ENCODE measurements around the gene BCAT1. TPM values are rescaled to one million over a fixed set of nuclear protein-coding genes. Genes with fewer than 3 reads are reported as not detected.

BCAT1 gene
- total RNA-seq, 5 donors from 2014 or later (not counting 1 experiment from before 2014, with no cell fraction given): 1.2 to 4.2 (median 3.2) TPM

- Mint-ChIP-seq H3K27me3 (peaks cover 0 to 4% of the 10 kb centered on the region in 2 donors), H3K27ac (no peak overlapping the region), H3K36me3 (no peaks in the 10 kb centered on the region), H3K4me1 (peaks cover 12 to 19% (median 14%) of the 10 kb centered on the region in 3 donors), H3K9me3 (no peaks in the 10 kb centered on the region), H3K4me3 (no peak overlapping the region)
- H3K27me3 ChIP-seq (replicated peaks in 1 of 2; ENCODE audit: control insufficient read depth in 2 of 2, extremely low read depth in 1 of 2, insufficient read depth in 2 of 2, low read length in 1 of 2): no peaks in the 10 kb centered on the region
- DNase-seq (no peak), ATAC-seq (replicated peaks in 1 of 4) (no peak)
- no peak overlapping the region for H3K4me3 ChIP-seq (ENCODE audit: control insufficient read depth in 1 of 2, extremely low read depth in 1 of 2, low read length in 1 of 2)
- H3K9me3 ChIP-seq: no peaks in the 10 kb centered on the region
- ChIA-PET CTCF (interaction anchor here (0.7 to 3.7 kb wide), 4 partner anchors 60 to 136 kb away, joined by 3 to 42 read pairs (median 17); no protein-coding TSS in a partner anchor), POLR2A (interaction anchor here in 1 of 2 donors (1.5 kb wide), 1 partner anchor 31 kb away, joined by 5 read pairs; no protein-coding TSS in a partner anchor)
- H3K4me1 ChIP-seq (ENCODE audit: control insufficient read depth in 1 of 2, extremely low read depth in 1 of 2, insufficient read depth in 2 of 2, low read length in 2 of 2): peaks cover 0 to 3% of the 10 kb centered on the region in 2 experiments
- H3K36me3 ChIP-seq (ENCODE audit: control insufficient read depth in 2 of 2, extremely low read depth in 1 of 2, insufficient read depth in 1 of 2, low read length in 1 of 2): no peaks in the 10 kb centered on the region
- H3K27ac ChIP-seq (ENCODE audit: low read length): no peak overlapping the region
- 82% methylated on average over 1 of the region's 4 CpGs for WGBS (ENCODE audit: insufficient coverage)
Observed at GRCh38 chr12:24993793-24994192, 44.9 kb upstream of the BCAT1 start.

GRCh38 chr12:24991209-24992049 lies 42.5 kb upstream of the BCAT1 start:
- peak in 8 of 35 experiments; percentile 1 to 82 (median 15) for DNase-seq

GRCh38 chr12:24989216-24989615 lies 40.3 kb upstream of the BCAT1 start:
- Histone ChIP-seq H3K9me3 (no peaks in the 10 kb centered on the region), H3K27me3 (replicated peaks in 1 of 2; ENCODE audit: control insufficient read depth in 2 of 2, extremely low read depth in 1 of 2, insufficient read depth in 2 of 2, low read length in 1 of 2) (peaks cover 0 to 2% of the 10 kb centered on the region in 2 experiments), H3K4me3 (ENCODE audit: control insufficient read depth in 1 of 2, extremely low read depth in 1 of 2, low read length in 1 of 2) (no peak overlapping the region), H3K27ac (ENCODE audit: low read length) (no peak overlapping the region), H3K36me3 (ENCODE audit: control insufficient read depth in 2 of 2, extremely low read depth in 1 of 2, insufficient read depth in 1 of 2, low read length in 1 of 2) (no peaks in the 10 kb centered on the region), H3K4me1 (ENCODE audit: control insufficient read depth in 1 of 2, extremely low read depth in 1 of 2, insufficient read depth in 2 of 2, low read length in 2 of 2) (no peaks in the 10 kb centered on the region)
- no peak overlapping the region for H3K4me3 Mint-ChIP-seq
- no peaks in the 10 kb centered on the region for H3K4me1 Mint-ChIP-seq
- H3K27me3 Mint-ChIP-seq: peaks cover 0 to 9% of the 10 kb centered on the region in 2 donors
- no peak overlapping the region for H3K27ac Mint-ChIP-seq
- no CpG with 5 or more reads among the region's 2 CpGs for WGBS (ENCODE audit: insufficient coverage)
- peaks cover under 1% of the 10 kb centered on the region for H3K36me3 Mint-ChIP-seq
- no peak for DNase-seq
- no peak for ATAC-seq (replicated peaks in 1 of 4)
- H3K9me3 Mint-ChIP-seq: peaks cover 0 to 1% (median under 1%) of the 10 kb centered on the region in 3 donors
- ChIA-PET POLR2A (interaction anchor here in 1 of 2 donors (0.6 kb wide), 1 partner anchor 261 kb away, joined by 5 read pairs; the partner anchor contains the start of gene KRAS), CTCF (interaction anchor here (0.7 to 0.8 kb wide), 2 partner anchors 12 to 103 kb away, joined by 3 read pairs; no protein-coding TSS in a partner anchor)

More at GRCh38 chr12:24991209-24992049, 42.5 kb upstream of the BCAT1 start:
- CTCF ChIA-PET: interaction anchor here (0.5 to 3.7 kb wide), 31 partner anchors 8 to 445 kb away, joined by 3 to 42 read pairs (median 4); partner anchors contain the start of genes DNAI7 (in 1 of the 2) and ETFRF1 (in 1 of the 2)
- Mint-ChIP-seq H3K9me3 (no peaks in the 10 kb centered on the region), H3K4me1 (peaks cover 0 to 3% (median 0%) of the 10 kb centered on the region in 3 donors), H3K36me3 (no peaks in the 10 kb centered on the region), H3K4me3 (no peak overlapping the region), H3K27ac (no peak overlapping the region), H3K27me3 (peaks cover 0 to 9% of the 10 kb centered on the region in 2 donors)
- ATAC-seq (replicated peaks in 1 of 4): peak; percentile 76 to 91 (median 84)
- Histone ChIP-seq H3K36me3 (ENCODE audit: control insufficient read depth in 2 of 2, extremely low read depth in 1 of 2, insufficient read depth in 1 of 2, low read length in 1 of 2) (no peaks in the 10 kb centered on the region), H3K9me3 (no peaks in the 10 kb centered on the region), H3K4me1 (ENCODE audit: control insufficient read depth in 1 of 2, extremely low read depth in 1 of 2, insufficient read depth in 2 of 2, low read length in 2 of 2) (no peaks in the 10 kb centered on the region), H3K27ac (ENCODE audit: low read length) (no peak overlapping the region), H3K27me3 (replicated peaks in 1 of 2; ENCODE audit: control insufficient read depth in 2 of 2, extremely low read depth in 1 of 2, insufficient read depth in 2 of 2, low read length in 1 of 2) (peaks cover 0 to 2% of the 10 kb centered on the region in 2 experiments), H3K4me3 (ENCODE audit: control insufficient read depth in 1 of 2, extremely low read depth in 1 of 2, low read length in 1 of 2) (no peak overlapping the region)
- WGBS (ENCODE audit: insufficient coverage): no CpG with 5 or more reads among the region's 9 CpGs
- POLR2A ChIA-PET: interaction anchor here in 1 of 2 donors (0.7 kb wide), 1 partner anchor 165 kb away, joined by 4 read pairs; no protein-coding TSS in a partner anchor

GRCh38 chr12:24982250-24982649 lies 33.3 kb upstream of the BCAT1 start:
- POLR2A ChIA-PET: interaction anchor here in 1 of 2 donors (0.6 kb wide), 2 partner anchors 22 to 70 kb away, joined by 4 to 8 read pairs; no protein-coding TSS in a partner anchor
- no peaks in the 10 kb centered on the region for H3K9me3 ChIP-seq
- CTCF ChIA-PET: interaction anchor here in 1 of 2 donors (2.1 kb wide), 1 partner anchor 10 kb away, joined by 9 read pairs; no protein-coding TSS in a partner anchor
- Mint-ChIP-seq H3K4me3 (no peak overlapping the region), H3K27me3 (no peaks in the 10 kb centered on the region), H3K9me3 (peaks cover 4 to 14% (median 12%) of the 10 kb centered on the region in 3 donors), H3K27ac (no peak overlapping the region), H3K36me3 (peaks cover 6% of the 10 kb centered on the region), H3K4me1 (no peaks in the 10 kb centered on the region)
- H3K4me1 ChIP-seq (ENCODE audit: control insufficient read depth in 1 of 2, extremely low read depth in 1 of 2, insufficient read depth in 2 of 2, low read length in 2 of 2): no peaks in the 10 kb centered on the region
- H3K4me3 ChIP-seq (ENCODE audit: control insufficient read depth in 1 of 2, extremely low read depth in 1 of 2, low read length in 1 of 2): no peak overlapping the region
- H3K27ac ChIP-seq (ENCODE audit: low read length): no peak overlapping the region
- peaks cover 0 to 2% of the 10 kb centered on the region in 2 experiments for H3K27me3 ChIP-seq (replicated peaks in 1 of 2; ENCODE audit: control insufficient read depth in 2 of 2, extremely low read depth in 1 of 2, insufficient read depth in 2 of 2, low read length in 1 of 2)
- DNase-seq (no peak), ATAC-seq (replicated peaks in 1 of 4) (no peak)
- H3K36me3 ChIP-seq (ENCODE audit: control insufficient read depth in 2 of 2, extremely low read depth in 1 of 2, insufficient read depth in 1 of 2, low read length in 1 of 2): no peaks in the 10 kb centered on the region
- no CpG with 5 or more reads among the region's 1 CpG for WGBS (ENCODE audit: insufficient coverage)

GRCh38 chr12:24979976-24980730 lies 31.3 kb upstream of the BCAT1 start:
- Mint-ChIP-seq H3K27me3 (peaks cover 0 to 3% of the 10 kb centered on the region in 2 donors), H3K27ac (no peak overlapping the region), H3K4me3 (no peak overlapping the region), H3K36me3 (peaks cover 6% of the 10 kb centered on the region), H3K4me1 (no peaks in the 10 kb centered on the region), H3K9me3 (peaks cover 4 to 14% (median 12%) of the 10 kb centered on the region in 3 donors)
- H3K4me1 ChIP-seq (ENCODE audit: control insufficient read depth in 1 of 2, extremely low read depth in 1 of 2, insufficient read depth in 2 of 2, low read length in 2 of 2): no peaks in the 10 kb centered on the region
- H3K4me3 ChIP-seq (ENCODE audit: control insufficient read depth in 1 of 2, extremely low read depth in 1 of 2, low read length in 1 of 2): no peak overlapping the region
- ChIA-PET CTCF (no interaction called here), POLR2A (no interaction called here)
- H3K36me3 ChIP-seq (ENCODE audit: control insufficient read depth in 2 of 2, extremely low read depth in 1 of 2, insufficient read depth in 1 of 2, low read length in 1 of 2): no peaks in the 10 kb centered on the region
- ATAC-seq (replicated peaks in 1 of 4) (no peak), DNase-seq (no peak)
- no peak overlapping the region for H3K27ac ChIP-seq (ENCODE audit: low read length)
- H3K9me3 ChIP-seq: no peaks in the 10 kb centered on the region
- H3K27me3 ChIP-seq (replicated peaks in 1 of 2; ENCODE audit: control insufficient read depth in 2 of 2, extremely low read depth in 1 of 2, insufficient read depth in 2 of 2, low read length in 1 of 2): peaks cover 0 to 2% of the 10 kb centered on the region in 2 experiments
- WGBS (ENCODE audit: insufficient coverage): 62% methylated on average over 2 of the region's 8 CpGs

GRCh38 chr12:24979329-24979728 lies 30.4 kb upstream of the BCAT1 start:
- H3K9me3 ChIP-seq: no peaks in the 10 kb centered on the region
- H3K27ac ChIP-seq (ENCODE audit: low read length): no peak overlapping the region
- Mint-ChIP-seq H3K27ac (no peak overlapping the region), H3K36me3 (peaks cover 6% of the 10 kb centered on the region), H3K9me3 (peaks cover 4 to 14% (median 12%) of the 10 kb centered on the region in 3 donors), H3K4me3 (no peak overlapping the region), H3K27me3 (peaks cover 0 to 3% of the 10 kb centered on the region in 2 donors), H3K4me1 (no peaks in the 10 kb centered on the region)
- no peak overlapping the region for H3K4me3 ChIP-seq (ENCODE audit: control insufficient read depth in 1 of 2, extremely low read depth in 1 of 2, low read length in 1 of 2)
- no peaks in the 10 kb centered on the region for H3K4me1 ChIP-seq (ENCODE audit: control insufficient read depth in 1 of 2, extremely low read depth in 1 of 2, insufficient read depth in 2 of 2, low read length in 2 of 2)
- H3K36me3 ChIP-seq (ENCODE audit: control insufficient read depth in 2 of 2, extremely low read depth in 1 of 2, insufficient read depth in 1 of 2, low read length in 1 of 2): no peaks in the 10 kb centered on the region
- DNase-seq (no peak), ATAC-seq (replicated peaks in 1 of 4) (no peak)
- CTCF ChIA-PET: no interaction called here
- WGBS (ENCODE audit: insufficient coverage): 56% methylated on average over 4 of the region's 5 CpGs
- POLR2A ChIA-PET: no interaction called here
- peaks cover 0 to 2% of the 10 kb centered on the region in 2 experiments for H3K27me3 ChIP-seq (replicated peaks in 1 of 2; ENCODE audit: control insufficient read depth in 2 of 2, extremely low read depth in 1 of 2, insufficient read depth in 2 of 2, low read length in 1 of 2)
